Esophagus squamous epithelium (tissue), 5 donors: ENCODE measurements around the gene ITGA11. TPM values are rescaled to one million over a fixed set of nuclear protein-coding genes. Genes with fewer than 3 reads are reported as not detected.

ENCODE experiments used
- DNase-seq: peaks from one replicate; lab custom pipeline; 2025; lab: John Stamatoyannopoulos, UW
- H3K27ac ChIP-seq, 4 donors: fragments of 200-600 bp; sonication (generic); one replicate each; pipeline ENCODE4 v1.5.1; 2016 to 2019; ENCODE audit warnings: mild to moderate bottlenecking in 1 of 4
- H3K27me3 ChIP-seq, 4 donors: fragments of 200-600 bp; sonication (generic); 1 replicate in 3 of 4; 2 replicates in 1 of 4; pipeline versions ENCODE4 v1.5.1 to v1.6.0; 2017 to 2021; ENCODE audit warnings: antibody characterized with exemption in 1 of 4
- H3K36me3 ChIP-seq, 3 donors: fragments of 200-600 bp; sonication (generic); one replicate each; pipeline ENCODE4 v1.5.1; 2016 to 2019
- H3K4me1 ChIP-seq, 3 donors: fragments of 200-600 bp; sonication (generic); one replicate each; pipeline ENCODE4 v1.5.1; 2017 to 2019
- H3K4me3 ChIP-seq, 4 donors: fragments of 200-600 bp; sonication (generic); 1 replicate in 3 of 4; 2 replicates in 1 of 4; pipeline ENCODE4 v1.5.1; 2016 to 2019; ENCODE audit warnings: mild to moderate bottlenecking in 2 of 4, moderate library complexity in 1 of 4
- H3K9me3 ChIP-seq, 3 donors: fragments of 200-600 bp; sonication (generic); one replicate each; pipeline ENCODE4 v1.5.1; 2016 to 2019
- POLR2A ChIP-seq, 4 donors: fragments of 450-650 bp; IDR thresholded peaks; one replicate each; pipeline ENCODE4 v1.6.1; 2017; ENCODE audit warnings: antibody characterized with exemption in 4 of 4, mild to moderate bottlenecking in 4 of 4, moderate library complexity in 3 of 4
- WGBS, 2 donors: methylation state at CpG; one replicate each; pipeline ENCODE4 v1.1.5; 2018; 5-methylcytosine and 5-hydroxymethylcytosine counted together
- intact Hi-C: fragments of 100-400 bp; cut with DNase I; formaldehyde crosslinking; loops from one replicate; pipeline ENCODE4 v1.15.0; 2022
- total RNA-seq, 4 donors: library from RNA; depleted of rRNA; stranded (reverse); fragments of >200 nt; gene quantifications; one replicate each; pipeline ENCODE4 v1.1.0, GENCODE V29; 2016
- TF ChIP-seq, protein P1 (sequence below), 6 experiments: fragments of 450-650 bp in 4 of 6; fragments of 200-600 bp in 2 of 6; sonication (generic) in 2 of 6; IDR thresholded peaks; one replicate each; pipeline ENCODE4 v1.5.1; 2016 to 2019; ENCODE audit warnings: antibody characterized with exemption in 6 of 6, mild to moderate bottlenecking in 4 of 6, moderate library complexity in 4 of 6
- donor health status: DM: yes; HTN: yes; CAD: no.

Gene ITGA11
- total RNA-seq, 4 donors from 2014 or later: 0.19 to 2.9 (median 0.81) TPM

DNA sequence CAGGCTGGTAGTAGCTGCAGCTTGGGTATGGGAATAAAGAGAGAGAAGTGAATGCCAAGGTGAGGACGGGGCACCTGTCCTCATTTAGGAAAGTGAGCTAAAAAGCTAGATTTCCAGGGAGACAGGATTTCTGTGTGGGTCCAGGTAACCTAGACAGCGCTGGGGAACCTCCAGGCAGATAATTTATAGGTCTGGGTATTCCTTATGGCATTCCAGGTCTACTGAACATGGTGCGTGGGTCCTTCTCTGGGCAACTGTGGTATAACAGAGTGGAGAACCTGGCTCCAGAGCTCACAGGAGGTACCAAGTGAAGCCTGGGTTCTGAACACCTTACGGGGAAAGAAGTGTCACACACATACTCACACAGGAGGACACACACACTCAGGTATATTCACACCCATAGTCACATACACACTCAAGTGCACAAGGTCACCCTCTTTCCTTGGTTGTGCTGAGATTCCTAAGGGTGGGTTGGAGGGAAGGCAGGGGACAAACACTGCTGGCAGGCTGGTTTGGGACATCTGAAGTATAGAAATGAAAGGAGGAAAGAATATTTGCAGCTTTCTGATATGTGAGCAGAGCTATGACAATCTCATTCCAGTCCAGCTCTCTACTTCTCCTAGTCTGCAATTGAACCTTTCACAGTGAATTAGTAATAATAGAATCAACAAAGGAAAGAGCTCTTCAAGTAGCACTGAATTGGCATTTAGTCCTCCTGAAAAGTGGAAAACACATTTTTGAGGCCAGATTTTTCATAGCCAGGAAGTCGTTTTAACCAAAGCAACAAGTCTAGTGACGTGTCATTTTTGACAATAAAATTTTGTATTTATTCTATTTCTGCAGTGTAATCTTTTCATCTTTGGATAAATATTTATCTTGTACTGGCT, 37.4 kb upstream of the ITGA11 start:
- no peaks in the 10 kb centered on the region for H3K36me3 ChIP-seq
- H3K27ac ChIP-seq: peak overlapping the region in 1 of 4 donors; percentile 3
- H3K4me3 ChIP-seq: no peak overlapping the region
- peaks cover 0 to 14% (median 0%) of the 10 kb centered on the region in 4 donors for H3K27me3 ChIP-seq
- intact Hi-C loops: no loop called here
- WGBS, 2 donors: 66 to 82% methylated on average over 6 of the region's 6 CpGs
- H3K9me3 ChIP-seq: no peaks in the 10 kb centered on the region
- TF ChIP-seq, protein P1, sequence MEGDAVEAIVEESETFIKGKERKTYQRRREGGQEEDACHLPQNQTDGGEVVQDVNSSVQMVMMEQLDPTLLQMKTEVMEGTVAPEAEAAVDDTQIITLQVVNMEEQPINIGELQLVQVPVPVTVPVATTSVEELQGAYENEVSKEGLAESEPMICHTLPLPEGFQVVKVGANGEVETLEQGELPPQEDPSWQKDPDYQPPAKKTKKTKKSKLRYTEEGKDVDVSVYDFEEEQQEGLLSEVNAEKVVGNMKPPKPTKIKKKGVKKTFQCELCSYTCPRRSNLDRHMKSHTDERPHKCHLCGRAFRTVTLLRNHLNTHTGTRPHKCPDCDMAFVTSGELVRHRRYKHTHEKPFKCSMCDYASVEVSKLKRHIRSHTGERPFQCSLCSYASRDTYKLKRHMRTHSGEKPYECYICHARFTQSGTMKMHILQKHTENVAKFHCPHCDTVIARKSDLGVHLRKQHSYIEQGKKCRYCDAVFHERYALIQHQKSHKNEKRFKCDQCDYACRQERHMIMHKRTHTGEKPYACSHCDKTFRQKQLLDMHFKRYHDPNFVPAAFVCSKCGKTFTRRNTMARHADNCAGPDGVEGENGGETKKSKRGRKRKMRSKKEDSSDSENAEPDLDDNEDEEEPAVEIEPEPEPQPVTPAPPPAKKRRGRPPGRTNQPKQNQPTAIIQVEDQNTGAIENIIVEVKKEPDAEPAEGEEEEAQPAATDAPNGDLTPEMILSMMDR (IDR thresholded peaks at IDR 0.05): no peak
- no peak for TF ChIP-seq POLR2A (IDR thresholded peaks at IDR 0.05)
- no peak for DNase-seq
- H3K4me1 ChIP-seq: peaks cover 0 to 12% (median 0%) of the 10 kb centered on the region in 3 donors

DNA sequence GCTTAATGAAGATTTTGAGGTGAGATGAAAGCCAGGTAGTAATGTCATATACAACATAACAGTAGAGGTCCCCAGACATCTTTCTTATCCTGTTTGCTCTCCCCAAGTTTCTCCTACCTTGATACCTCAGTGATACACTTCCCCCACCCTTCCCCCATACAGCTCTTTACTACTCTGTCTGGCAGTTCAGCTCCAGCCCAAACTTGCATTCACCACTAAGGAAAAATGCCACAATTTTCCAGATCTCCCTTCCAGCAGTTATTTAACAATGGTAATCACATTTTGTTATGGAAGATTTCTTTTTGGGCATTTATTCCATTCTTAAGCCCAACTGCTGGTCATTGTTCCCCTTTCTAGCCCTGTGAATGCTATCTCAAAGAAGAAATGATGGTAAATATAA, 34.9 kb upstream of the ITGA11 start:
- DNase-seq: no peak
- peaks cover 0 to 10% (median 0%) of the 10 kb centered on the region in 4 donors for H3K27me3 ChIP-seq
- peaks cover 0 to 12% (median 0%) of the 10 kb centered on the region in 3 donors for H3K4me1 ChIP-seq
- H3K4me3 ChIP-seq: no peak overlapping the region
- no peak overlapping the region for H3K27ac ChIP-seq
- TF ChIP-seq, protein P1 (IDR thresholded peaks at IDR 0.05): no peak
- TF ChIP-seq POLR2A (IDR thresholded peaks at IDR 0.05): no peak
- H3K9me3 ChIP-seq: no peaks in the 10 kb centered on the region
- intact Hi-C loops: no loop called here
- H3K36me3 ChIP-seq: no peaks in the 10 kb centered on the region

DNA sequence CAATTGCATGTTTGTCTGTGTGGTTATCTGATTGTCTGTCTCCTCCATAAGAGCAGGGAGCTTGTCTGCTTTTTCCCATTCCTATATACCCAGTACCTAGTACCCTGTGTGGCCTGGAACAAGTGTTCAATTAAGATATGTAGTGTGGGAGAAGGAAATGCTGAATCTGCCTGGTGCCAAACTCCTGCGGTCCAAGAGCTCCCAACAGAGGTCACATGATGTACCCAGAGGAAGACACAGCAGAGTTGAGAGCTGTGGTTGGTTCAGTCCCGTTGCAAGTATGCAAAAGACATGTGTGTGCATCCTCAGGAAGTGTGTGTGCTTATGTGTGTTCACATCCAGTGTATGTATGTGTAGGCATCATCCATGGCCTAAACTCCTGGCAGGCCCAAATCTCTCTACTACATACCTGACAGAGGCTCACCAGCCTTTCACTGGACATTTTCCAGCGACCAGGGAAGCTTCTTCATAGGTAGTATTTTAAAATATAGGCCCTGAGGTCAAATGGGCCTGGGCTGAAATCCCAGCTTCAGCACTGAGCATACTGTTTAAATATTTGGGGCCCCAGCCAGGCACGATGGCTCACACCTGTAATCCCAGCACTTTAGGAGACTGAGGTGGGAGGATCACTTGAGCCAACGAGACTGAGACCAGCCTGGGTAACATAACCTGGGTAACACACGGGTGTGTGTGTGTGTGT, 34.0 kb upstream of the ITGA11 start:
- 40 to 56% methylated on average over 6 of the region's 6 CpGs for WGBS, 2 donors
- peaks cover 0 to 12% (median 0%) of the 10 kb centered on the region in 3 donors for H3K4me1 ChIP-seq
- DNase-seq: no peak
- peaks cover 0 to 19% (median 0%) of the 10 kb centered on the region in 4 donors for H3K27me3 ChIP-seq
- no peak overlapping the region for H3K27ac ChIP-seq
- TF ChIP-seq POLR2A (IDR thresholded peaks at IDR 0.05): no peak
- TF ChIP-seq, protein P1 (IDR thresholded peaks at IDR 0.05): no peak
- H3K36me3 ChIP-seq: no peaks in the 10 kb centered on the region
- H3K9me3 ChIP-seq: no peaks in the 10 kb centered on the region
- no peak overlapping the region for H3K4me3 ChIP-seq
- intact Hi-C loops: no loop called here

DNA sequence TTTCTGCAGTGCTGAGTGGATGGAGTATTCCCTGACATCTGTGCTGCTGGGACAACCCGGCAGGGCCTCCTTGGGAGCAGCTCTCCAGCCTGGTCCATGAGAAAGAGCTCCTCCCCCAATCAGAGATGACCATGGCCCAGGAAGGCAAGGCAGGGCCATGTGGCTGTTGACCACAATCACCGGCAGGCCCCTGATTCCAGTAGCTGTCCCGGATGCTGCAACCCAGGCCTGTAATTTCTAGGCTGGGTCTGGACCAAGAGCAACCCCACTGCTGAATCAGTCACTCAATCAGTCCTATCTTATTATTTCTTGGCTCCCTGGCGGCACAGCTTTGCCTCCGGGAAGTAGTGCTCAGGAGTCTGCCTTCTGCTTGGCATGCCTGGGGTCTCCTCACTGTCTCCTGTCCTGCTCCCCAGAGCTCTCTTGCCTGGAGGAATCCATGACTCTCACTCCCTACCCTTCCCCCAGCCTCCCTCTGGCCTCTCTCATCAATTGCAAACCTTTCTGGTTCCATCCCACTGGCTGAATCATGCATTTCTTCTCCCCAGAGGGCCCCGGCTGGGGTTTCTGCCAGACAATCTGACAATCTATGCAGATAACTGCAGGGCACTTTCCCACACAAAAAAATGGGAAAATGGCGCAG, 32.6 kb upstream of the ITGA11 start:
- intact Hi-C loops: no loop called here
- no peaks in the 10 kb centered on the region for H3K9me3 ChIP-seq
- DNase-seq: no peak
- no peak for TF ChIP-seq POLR2A (IDR thresholded peaks at IDR 0.05)
- TF ChIP-seq, protein P1 (IDR thresholded peaks at IDR 0.05): no peak
- H3K4me3 ChIP-seq: no peak overlapping the region
- peaks cover 0 to 6% (median 0%) of the 10 kb centered on the region in 3 donors for H3K4me1 ChIP-seq
- H3K27me3 ChIP-seq: peaks cover 0 to 12% (median 0%) of the 10 kb centered on the region in 4 donors
- H3K27ac ChIP-seq: no peak overlapping the region
- 86 to 90% methylated on average over 6 of the region's 7 CpGs for WGBS, 2 donors
- H3K36me3 ChIP-seq: no peaks in the 10 kb centered on the region
